ENCODE data around the gene PRRX2.

GRCh38 chr9:129626079-129626624 is 39.3 kb upstream of the PRRX2 start, which contains the start of gene NTMT1:
- TF ChIP-seq CTCF (IDR thresholded peaks at IDR 0.05; ENCODE audit: low read depth, low read length, poor library complexity, severe bottlenecking) = no peak
- no peak for TF ChIP-seq EZH2phosphoT487 (IDR thresholded peaks at IDR 0.05; ENCODE audit: borderline replicate concordance, low read length)

Data from DOHH2 (cell line).